NCI-H128 (cell line): Measurements from ENCODE around the gene CCNG1.
"Not testable (repeated sequence)": the region's sequence is repeated elsewhere in the genome, so short reads cannot be mapped to it uniquely, and the experiment has no call there.

Experiments used
- DNase-seq: peaks from one replicate; lab custom pipeline; 2025; ENCODE audit not compliant: unreplicated experiment; lab: John Stamatoyannopoulos, UW

The CCNG1 gene

GRCh38 chr5:163440954-163441353, 3.6 kb downstream of the CCNG1 start:
- DNase-seq: no peak

GRCh38 chr5:163444526-163444925, 7.1 kb downstream of the CCNG1 start:
- DNase-seq: no peak

GRCh38 chr5:163445345-163445744, 8.0 kb downstream of the CCNG1 start:
- no peak for DNase-seq

GRCh38 chr5:163447191-163447590, 9.8 kb downstream of the CCNG1 start:
- no peak for DNase-seq

- DNase-seq: no peak
Measured at GRCh38 chr5:163447875-163448274, 10.5 kb downstream of the CCNG1 start.

- no peak for DNase-seq
Measured at GRCh38 chr5:163448491-163448890, 11.1 kb downstream of the CCNG1 start.

GRCh38 chr5:163451489-163451888, 14.1 kb downstream of the CCNG1 start:
- DNase-seq: no peak

- DNase-seq: no peak
Measured at GRCh38 chr5:163453705-163454104, 16.3 kb downstream of the CCNG1 start.

GRCh38 chr5:163455406-163455805, 18.0 kb downstream of the CCNG1 start:
- DNase-seq: not testable (repeated sequence)

GRCh38 chr5:163456029-163456589, 18.7 kb downstream of the CCNG1 start:
- no peak for DNase-seq

- DNase-seq: no peak
Measured at GRCh38 chr5:163456840-163457239, 19.4 kb downstream of the CCNG1 start.

- no peak for DNase-seq
Measured at GRCh38 chr5:163458778-163459385, 21.5 kb downstream of the CCNG1 start.

GRCh38 chr5:163459462-163459818, 22.0 kb downstream of the CCNG1 start:
- DNase-seq: no peak

GRCh38 chr5:163459819-163460561, 22.6 kb downstream of the CCNG1 start, which contains the start of gene NUDCD2:
TSS of gene NUDCD2 (minus strand) at chr5:163460102. CDS start at chr5:163460050, 52 bp downstream.
- DNase-seq: peak; percentile 94

GRCh38 chr5:163460562-163461171, 23.3 kb downstream of the CCNG1 start, which contains the start of gene HMMR:
TSS of gene HMMR (plus strand) at chr5:163460632. CDS start at chr5:163460693, 61 bp downstream.
- DNase-seq: no peak

GRCh38 chr5:163463063-163463435, 25.7 kb downstream of the CCNG1 start:
- DNase-seq: no peak

- DNase-seq: no peak
Measured at GRCh38 chr5:163467682-163468081, 30.3 kb downstream of the CCNG1 start.

GRCh38 chr5:163473635-163474243, 36.3 kb downstream of the CCNG1 start:
- DNase-seq: no peak

- DNase-seq: no peak
Measured at GRCh38 chr5:163475411-163475810, 38.0 kb downstream of the CCNG1 start.

GRCh38 chr5:163478126-163478981, 41.0 kb downstream of the CCNG1 start:
- DNase-seq: no peak

- no peak for DNase-seq
Measured at GRCh38 chr5:163478982-163479271, 41.5 kb downstream of the CCNG1 start.
